NCI-H345 (cell line): ENCODE measurements around the gene CYP4Z1.
"Not testable (repeated sequence)": the region's sequence is repeated elsewhere in the genome, so short reads cannot be mapped to it uniquely, and the experiment has no call there.

Experiments used
- DNase-seq: peaks from one replicate; lab custom pipeline; 2025; lab: John Stamatoyannopoulos, UW

CYP4Z1 gene

DNA sequence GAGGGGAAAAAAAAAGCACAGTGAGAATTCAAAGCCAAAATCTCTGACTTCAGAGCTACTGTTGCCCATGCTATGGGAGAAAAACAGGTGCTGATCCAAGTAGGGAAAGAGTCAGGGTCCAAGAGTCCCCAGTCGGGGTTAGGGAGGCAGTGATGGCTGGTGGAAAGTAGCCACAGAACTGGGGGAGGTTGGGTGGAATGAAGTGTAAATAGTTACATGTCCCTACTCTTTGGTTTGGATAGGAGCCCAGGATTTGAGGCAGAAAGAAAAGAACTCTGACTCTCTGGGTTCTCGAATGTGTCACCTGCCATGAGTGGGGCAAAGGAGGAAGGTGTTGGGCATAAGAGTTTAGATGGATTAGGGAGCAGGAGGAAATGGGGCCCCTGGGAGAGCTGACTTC is 61.8 kb downstream of the CYP4Z1 start:
- not testable (repeated sequence) for DNase-seq

DNA sequence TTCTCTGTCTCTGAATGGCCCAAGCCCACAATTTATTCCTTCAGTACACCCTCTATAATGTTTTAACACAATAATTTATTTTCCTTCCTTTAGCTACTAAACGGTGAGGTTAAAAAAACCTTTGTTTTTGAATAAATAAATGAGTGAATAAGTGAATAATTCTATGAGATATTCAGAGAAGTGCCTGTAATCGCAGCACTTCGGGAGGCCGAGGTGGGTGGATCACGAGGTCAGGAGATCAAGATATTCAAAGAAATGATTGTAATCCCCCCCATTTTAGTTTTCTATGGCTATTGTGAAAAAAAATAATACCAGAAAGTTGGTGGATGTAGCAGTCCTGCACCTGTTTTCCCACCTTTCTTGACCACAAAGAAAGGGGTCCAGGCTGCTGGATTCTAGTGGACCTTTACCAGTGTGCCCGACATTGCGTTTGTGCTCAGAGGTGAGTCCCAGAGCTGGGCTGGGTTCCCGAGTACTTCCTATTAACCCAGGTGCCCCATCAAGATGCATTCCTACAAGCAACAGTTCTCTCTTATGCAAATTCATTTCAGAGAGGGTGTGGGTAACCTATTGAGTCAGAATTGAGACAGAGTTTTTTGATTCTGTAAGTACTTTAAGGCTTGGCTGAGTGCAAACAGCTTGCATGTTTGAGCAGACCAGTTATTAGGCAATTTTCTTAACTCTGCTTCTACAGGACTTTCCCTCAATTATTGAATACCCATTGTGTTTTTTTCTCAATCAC is 62.6 kb downstream of the CYP4Z1 start:
- not testable (repeated sequence) for DNase-seq

DNA sequence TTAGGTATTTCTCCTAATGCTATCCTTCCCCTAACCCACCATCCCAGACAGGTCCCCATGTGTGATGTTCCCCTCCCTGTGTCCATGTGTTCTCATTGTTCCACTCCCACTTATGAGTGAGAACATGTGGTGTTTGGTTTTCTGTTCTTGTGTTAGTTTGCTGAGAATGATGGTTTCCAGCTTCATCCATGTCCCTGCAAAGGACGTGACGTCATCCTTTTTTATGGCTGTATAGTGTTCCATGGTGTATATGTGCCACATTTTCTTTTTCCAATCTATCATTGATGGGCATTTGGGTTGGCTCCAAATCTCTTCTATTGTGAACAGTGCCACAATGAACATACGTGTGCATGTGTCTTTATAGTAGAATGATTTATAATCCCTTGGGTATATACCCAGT is 65.6 kb downstream of the CYP4Z1 start:
- DNase-seq, result not testable (repeated sequence)

DNA sequence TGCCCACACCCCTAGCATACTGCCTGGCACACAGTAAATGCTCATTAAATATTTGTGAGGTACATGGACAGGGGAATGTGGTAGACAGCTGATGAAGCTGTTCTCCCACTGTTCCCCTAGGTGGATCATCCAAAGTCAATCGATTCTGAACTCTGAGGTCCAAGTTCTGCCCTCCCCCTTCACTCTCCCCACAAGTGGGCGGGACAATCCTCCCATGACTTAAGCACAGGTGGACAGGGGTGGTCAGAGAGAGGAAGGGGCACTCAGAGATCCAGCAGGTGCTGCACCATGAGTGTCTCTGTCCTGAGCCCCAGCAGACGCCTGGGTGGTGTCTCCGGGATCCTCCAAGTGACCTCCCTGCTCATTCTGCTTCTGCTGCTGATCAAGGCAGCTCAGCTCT is 70.2 kb downstream of the CYP4Z1 start, which contains the start of gene CYP4A22:
Gene CYP4A22 (plus strand): TSS at position 244 of the 400 bp plus-strand sequence. CDS start 45 bp downstream, at position 289.
- DNase-seq, result no peak

DNA sequence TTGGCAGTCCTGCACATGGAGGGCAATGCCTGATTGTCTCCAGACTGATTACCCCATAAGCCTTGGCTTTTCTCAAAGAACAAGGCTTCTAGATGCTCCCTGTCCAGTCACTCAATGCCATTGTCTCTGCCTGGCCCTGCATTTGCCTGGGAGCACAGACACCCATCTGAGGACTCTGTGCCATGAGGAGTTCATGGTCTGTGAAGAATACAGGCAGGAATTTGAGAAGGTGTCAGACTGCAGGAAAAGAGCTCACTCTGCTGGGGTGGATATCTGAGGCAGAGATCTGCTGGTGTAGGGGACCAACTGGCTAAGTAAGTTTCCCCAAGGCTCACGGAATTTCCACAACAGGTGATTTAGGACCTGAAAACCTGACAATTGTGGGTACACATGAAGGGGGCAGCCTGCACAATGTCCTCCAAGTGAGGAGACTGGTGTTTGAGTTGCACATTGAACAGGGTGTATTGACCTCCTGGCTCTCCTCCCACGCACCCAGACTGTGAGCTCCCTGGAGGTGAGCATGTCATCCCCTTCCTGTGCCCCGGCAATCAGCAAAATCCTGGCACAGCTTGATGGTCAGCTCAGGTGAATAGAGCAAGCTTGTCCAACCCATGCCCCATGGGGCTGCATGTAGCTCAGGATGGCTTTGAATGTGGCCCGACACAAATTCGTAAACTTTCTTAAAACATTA is 71.0 kb downstream of the CYP4Z1 start:
- DNase-seq, result no peak

DNA sequence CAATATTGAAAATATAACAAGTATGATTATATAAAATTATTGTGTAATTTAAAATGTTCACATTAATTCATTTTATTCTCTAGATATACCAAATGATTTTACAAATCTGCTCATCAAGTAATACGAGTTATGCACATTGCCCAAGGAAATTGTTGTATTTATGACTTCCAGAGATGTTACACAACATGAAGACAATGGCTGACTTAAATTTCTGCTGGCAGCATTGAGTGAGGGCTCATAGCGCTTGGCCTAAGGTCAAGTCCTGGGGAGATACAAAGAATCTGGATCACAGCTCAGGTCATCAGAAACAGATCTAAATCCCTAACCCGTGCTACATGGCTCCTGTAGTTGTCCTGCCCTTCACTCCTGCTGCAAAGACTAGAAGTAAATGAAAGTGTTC is 73.3 kb downstream of the CYP4Z1 start:
- DNase-seq, result not testable (repeated sequence)

DNA sequence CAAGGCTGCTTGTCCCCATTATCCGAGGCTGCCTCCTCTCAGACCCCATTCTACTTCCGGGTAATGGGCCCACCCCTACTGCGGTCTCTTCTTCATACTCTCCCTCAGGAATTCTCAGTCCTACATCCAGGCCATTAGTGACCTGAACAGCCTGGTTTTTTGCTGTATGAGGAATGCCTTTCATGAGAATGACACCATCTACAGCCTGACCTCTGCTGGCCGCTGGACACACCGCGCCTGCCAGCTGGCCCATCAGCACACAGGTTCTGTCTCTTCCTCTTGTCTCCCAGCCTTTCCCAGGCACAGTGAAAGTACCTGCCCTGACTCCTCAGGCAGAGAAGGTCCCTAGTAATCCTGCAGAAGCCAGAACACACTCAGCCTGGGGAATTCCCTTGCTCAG is 76.6 kb downstream of the CYP4Z1 start:
- not testable (repeated sequence) for DNase-seq

DNA sequence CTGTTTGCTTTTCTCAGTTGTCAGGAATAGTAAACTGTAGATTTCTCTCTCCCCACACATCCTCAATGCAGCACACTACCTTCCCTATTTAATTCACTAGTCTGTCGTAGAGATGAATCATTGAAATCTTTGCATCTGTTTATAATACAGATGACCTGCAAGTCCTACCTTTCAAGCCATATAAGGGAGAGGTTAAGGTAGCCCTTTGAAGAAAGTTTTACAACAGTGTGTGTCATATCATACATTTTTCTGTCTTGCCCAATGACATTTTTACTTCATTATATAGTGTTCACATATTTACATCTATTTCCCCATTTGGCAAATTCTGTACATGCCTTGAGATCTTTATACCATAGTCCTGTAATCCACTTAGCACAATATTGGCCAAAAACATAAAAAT is 79.5 kb downstream of the CYP4Z1 start:
- not testable (repeated sequence) for DNase-seq

DNA sequence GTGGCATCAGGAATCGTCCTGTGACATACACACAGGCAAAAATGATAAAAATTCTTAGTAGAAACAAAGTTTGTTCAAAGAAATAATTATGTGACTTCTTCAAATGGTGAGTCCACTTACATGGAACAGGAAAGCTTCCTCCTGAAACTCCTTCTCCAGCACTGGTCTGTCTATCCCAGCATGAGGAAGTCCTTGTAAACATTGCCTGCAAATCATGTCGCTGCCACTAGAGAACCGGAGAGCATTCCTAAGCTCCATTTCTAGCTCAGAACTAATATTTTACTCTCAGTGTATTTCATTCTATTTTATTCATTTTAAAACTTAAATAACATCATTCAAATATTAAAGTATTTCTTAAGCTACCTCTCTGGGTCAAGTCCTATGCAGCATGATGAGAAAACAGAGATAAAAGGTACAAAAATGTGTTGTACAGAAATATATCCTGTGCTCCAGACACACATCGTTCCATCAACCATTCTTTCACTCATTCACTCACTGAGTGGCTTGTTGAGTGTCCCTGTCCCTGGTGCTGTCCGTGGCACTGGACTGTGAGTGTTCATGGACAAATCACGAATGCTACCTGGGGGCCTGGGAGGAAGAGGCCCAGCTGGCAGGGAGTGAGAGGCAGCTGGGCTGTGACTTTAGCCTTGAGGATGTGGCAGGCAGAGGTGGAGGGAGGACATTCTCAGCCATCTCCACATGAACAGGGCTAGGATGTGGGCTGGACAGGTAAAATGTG is 80.2 kb downstream of the CYP4Z1 start:
- no peak for DNase-seq

DNA sequence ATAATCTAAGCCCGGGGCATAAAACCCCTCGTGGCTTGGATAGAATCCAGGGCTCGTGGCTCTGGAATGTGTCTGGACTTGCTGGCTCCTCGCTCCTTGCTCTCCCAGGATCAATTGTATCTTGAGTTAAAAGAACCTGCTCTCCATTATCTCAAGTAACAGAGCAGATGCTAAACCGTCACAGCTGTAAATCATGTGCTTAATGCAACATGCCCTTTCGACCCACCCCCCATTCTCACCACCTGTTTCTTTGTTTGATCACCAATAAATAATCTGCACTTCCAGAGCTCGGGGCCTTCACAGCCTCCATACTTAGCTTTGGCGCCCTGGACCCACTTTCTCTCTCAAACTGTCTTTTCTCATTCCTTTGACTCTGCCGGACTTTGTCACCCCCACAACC is 82.1 kb downstream of the CYP4Z1 start:
- DNase-seq, result not testable (repeated sequence)

DNA sequence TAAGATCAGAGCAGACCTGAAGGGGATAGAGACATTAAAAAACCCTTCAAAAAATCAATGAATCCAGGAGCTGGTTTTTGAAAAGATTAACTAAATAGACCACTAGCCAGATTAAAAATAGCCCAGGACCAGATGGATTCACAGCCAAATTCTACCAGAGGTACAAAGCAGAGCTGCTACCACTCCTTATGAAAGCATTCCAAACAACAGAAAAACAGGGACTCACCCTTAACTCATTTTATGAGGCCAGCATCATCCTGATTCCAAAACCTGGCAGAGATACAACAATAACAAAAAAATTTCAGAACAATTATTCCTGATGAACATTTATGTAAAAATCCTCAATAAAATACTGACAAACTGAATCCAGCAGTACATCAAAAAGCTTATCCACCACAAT is 89.4 kb downstream of the CYP4Z1 start:
- not testable (repeated sequence) for DNase-seq

DNA sequence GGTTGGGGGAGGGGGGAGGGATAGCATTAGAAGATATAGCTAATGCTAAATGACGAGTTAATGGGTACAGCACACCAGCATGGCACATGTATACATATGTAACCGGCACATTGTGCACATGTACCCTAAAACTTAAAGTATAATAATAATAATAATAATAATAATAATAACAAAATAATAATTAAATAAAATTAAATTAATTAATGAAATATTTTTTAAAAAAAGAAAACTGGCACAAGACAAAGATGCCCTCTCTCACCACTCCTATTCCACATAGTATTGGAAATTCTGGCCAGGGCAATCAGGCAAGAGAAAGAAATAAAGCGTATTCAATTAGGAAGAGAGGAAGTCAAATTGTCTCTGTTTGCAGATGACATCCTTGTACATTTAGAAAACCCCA is 90.9 kb downstream of the CYP4Z1 start:
- not testable (repeated sequence) for DNase-seq

DNA sequence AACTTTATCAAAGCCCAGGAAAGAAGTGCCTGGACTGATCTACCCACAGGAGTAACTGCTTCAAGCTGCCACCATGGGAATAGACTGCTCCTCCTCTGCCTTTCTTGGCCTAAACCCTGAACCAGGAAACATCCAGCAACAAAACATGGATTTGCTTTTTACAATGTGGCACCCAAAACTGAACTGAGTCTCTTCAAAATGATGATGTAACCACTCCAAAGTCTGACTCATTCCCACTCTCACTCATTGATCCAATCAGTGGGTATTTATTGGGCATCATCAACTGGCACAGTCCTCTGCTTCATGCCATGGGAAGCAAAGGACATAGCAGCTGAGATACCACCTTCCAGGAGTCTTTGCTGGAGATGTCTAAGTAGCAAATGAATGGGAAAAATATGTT is 93.7 kb downstream of the CYP4Z1 start:
- DNase-seq, result no peak

DNA sequence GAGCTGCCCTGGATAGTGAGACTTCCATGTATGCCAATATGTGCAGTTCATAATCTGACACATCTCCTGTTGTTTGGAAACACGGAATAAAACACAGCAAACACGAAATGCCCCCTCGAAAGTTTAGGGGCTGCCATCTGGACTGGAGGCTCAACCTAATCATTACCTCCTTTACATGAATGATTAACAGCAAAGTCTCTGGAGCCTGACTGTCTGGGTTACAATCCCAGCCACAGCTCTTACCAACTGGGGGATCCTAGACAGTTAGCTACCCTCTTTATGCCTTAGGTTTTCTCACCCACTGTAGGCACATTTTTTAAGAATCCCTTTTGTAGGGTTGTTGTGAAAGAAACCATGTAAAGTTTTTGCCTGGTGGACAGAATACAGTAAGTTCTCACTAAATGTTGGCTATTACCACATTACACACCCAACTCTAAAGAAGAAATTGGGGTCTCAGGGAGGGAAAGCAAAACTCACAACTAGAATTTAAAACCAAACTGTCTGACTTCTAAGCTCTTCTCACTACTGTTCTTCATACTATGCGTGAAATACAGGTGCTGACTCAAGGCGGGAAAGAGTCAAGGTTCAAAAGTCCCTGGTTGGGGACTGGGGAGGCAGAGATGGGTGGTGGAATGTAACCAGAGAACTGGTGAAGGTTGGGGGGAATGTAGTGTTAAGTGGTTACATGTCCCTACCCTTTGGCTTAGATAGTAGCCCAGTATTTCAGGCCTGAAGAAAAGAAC is 94.4 kb downstream of the CYP4Z1 start:
- no peak for DNase-seq

DNA sequence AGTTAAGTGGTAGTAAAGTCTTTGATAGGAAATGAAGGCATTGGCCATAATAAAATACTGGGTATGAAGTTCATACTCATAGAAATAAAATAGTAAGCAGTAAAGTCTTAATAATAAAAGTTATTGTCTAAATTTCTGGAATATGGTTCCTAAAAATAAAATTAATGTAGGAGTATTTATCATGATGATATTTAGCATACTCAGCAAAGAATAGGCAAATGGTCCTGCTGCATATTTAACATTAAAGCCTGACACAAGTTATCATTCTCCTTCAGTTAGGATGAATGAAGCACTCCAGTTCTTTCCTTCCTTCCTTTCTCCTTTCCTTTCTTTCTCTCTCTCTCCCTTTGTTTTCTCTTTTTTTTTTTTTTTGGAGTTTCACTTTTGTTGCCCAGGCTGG is 97.5 kb downstream of the CYP4Z1 start:
- no peak for DNase-seq
